Measurements from ENCODE around the gene TMED9.

GRCh38 chr5:177592010-177592834 is at the start of gene TMED9:
- TF ChIP-seq, protein P1, sequence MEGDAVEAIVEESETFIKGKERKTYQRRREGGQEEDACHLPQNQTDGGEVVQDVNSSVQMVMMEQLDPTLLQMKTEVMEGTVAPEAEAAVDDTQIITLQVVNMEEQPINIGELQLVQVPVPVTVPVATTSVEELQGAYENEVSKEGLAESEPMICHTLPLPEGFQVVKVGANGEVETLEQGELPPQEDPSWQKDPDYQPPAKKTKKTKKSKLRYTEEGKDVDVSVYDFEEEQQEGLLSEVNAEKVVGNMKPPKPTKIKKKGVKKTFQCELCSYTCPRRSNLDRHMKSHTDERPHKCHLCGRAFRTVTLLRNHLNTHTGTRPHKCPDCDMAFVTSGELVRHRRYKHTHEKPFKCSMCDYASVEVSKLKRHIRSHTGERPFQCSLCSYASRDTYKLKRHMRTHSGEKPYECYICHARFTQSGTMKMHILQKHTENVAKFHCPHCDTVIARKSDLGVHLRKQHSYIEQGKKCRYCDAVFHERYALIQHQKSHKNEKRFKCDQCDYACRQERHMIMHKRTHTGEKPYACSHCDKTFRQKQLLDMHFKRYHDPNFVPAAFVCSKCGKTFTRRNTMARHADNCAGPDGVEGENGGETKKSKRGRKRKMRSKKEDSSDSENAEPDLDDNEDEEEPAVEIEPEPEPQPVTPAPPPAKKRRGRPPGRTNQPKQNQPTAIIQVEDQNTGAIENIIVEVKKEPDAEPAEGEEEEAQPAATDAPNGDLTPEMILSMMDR (IDR thresholded peaks at IDR 0.05): peak in 2 of 4 experiments; percentile 46 to 47
- TF ChIP-seq POLR2A (IDR thresholded peaks at IDR 0.05): peak; percentile 83 to 97
